OCI-LY1 (cell line): ENCODE measurements around the gene INPP5A.
"Not testable (repeated sequence)": the region's sequence is repeated elsewhere in the genome, so short reads cannot be mapped to it uniquely, and the experiment has no call there.

ENCODE experiments used
- H2AFZ ChIP-seq: fragments of 200-600 bp; sonication (generic), shearing (Covaris generic); 2 replicates; pipeline ENCODE4 v1.6.0; 2014; ENCODE audit warnings: antibody characterized with exemption, mild to moderate bottlenecking, low read length
- H3F3A ChIP-seq: fragments of 200-600 bp; sonication (generic), shearing (Covaris generic); 2 replicates; pipeline ENCODE4 v1.6.0; 2014; ENCODE audit warnings: mild to moderate bottlenecking, antibody characterized with exemption, low read length, moderate library complexity; ENCODE audit not compliant: insufficient read depth
- H3K27ac ChIP-seq: fragments of 200-600 bp; sonication (generic); 2 replicates; pipeline ENCODE4 v1.5.1; 2014; ENCODE audit warnings: low read length, mixed run types, mild to moderate bottlenecking, low read depth; ENCODE audit not compliant: poor library complexity, severe bottlenecking
- H3K27me3 ChIP-seq: fragments of 200-600 bp; sonication (generic); 2 replicates; pipeline ENCODE4 v1.6.0; 2014; ENCODE audit warnings: antibody characterized with exemption, mild to moderate bottlenecking, low read length, moderate library complexity; ENCODE audit not compliant: insufficient read depth
- H3K36me3 ChIP-seq: fragments of 200-600 bp; sonication (generic); 2 replicates; pipeline ENCODE4 v1.6.1; 2014; ENCODE audit warnings: mild to moderate bottlenecking, antibody characterized with exemption, low read length, moderate library complexity, mixed read lengths; ENCODE audit not compliant: insufficient read depth
- H3K4me1 ChIP-seq: fragments of 200-600 bp; sonication (generic); 2 replicates; pipeline ENCODE4 v1.5.1; 2014; ENCODE audit warnings: mild to moderate bottlenecking, low read length, moderate library complexity; ENCODE audit not compliant: insufficient read depth, severe bottlenecking
- H3K4me2 ChIP-seq: fragments of 200-600 bp; sonication (generic), shearing (Covaris generic); 2 replicates; pipeline ENCODE4 v1.6.1; 2014; ENCODE audit warnings: low read length
- H3K4me3 ChIP-seq: fragments of 200-600 bp; sonication (generic); 2 replicates; pipeline ENCODE4 v1.5.1; 2014; ENCODE audit warnings: low read length, low read depth, mild to moderate bottlenecking, mixed read lengths; ENCODE audit not compliant: poor library complexity, severe bottlenecking
- H3K79me2 ChIP-seq: fragments of 200-600 bp; shearing (Covaris generic); 2 replicates; pipeline ENCODE4 v1.6.1; 2016; ENCODE audit warnings: mixed run types, low read length, mixed read lengths; ENCODE audit not compliant: insufficient read depth
- H3K9ac ChIP-seq: fragments of 200-600 bp; sonication (generic), shearing (Covaris generic); 2 replicates; pipeline ENCODE4 v1.6.1; 2014; ENCODE audit warnings: mild to moderate bottlenecking, low read length, mixed read lengths
- H3K9me2 ChIP-seq: fragments of 200-600 bp; sonication (generic), shearing (Covaris generic); 2 replicates; pipeline ENCODE4 v1.6.1; 2014; ENCODE audit warnings: low read depth, mild to moderate bottlenecking, low read length, mixed read lengths
- H3K9me3 ChIP-seq: fragments of 200-600 bp; shearing (Covaris generic); 2 replicates; pipeline ENCODE4 v1.6.1; 2014; ENCODE audit warnings: low read length, mixed read lengths
- H4K20me1 ChIP-seq: fragments of 200-600 bp; sonication (generic), shearing (Covaris generic); 2 replicates; pipeline ENCODE4 v1.6.0; 2016; ENCODE audit warnings: mild to moderate bottlenecking, low read length; ENCODE audit not compliant: insufficient read depth
- EZH2 ChIP-seq: fragments of 200-600 bp; sonication (generic), shearing (Covaris generic); IDR thresholded peaks from 2 replicates; pipeline ENCODE4 v1.8.0; 2017; ENCODE audit warnings: borderline replicate concordance, mixed run types, mild to moderate bottlenecking, antibody characterized with exemption, low read length, moderate library complexity, mixed read lengths
- TF ChIP-seq, protein P1 (sequence below): fragments of 200-600 bp; sonication (generic), shearing (Covaris generic); IDR thresholded peaks from 2 replicates; pipeline ENCODE4 v1.5.1; 2017; ENCODE audit warnings: mild to moderate bottlenecking, antibody characterized with exemption, low read length, moderate library complexity, mixed read lengths

Gene INPP5A

DNA sequence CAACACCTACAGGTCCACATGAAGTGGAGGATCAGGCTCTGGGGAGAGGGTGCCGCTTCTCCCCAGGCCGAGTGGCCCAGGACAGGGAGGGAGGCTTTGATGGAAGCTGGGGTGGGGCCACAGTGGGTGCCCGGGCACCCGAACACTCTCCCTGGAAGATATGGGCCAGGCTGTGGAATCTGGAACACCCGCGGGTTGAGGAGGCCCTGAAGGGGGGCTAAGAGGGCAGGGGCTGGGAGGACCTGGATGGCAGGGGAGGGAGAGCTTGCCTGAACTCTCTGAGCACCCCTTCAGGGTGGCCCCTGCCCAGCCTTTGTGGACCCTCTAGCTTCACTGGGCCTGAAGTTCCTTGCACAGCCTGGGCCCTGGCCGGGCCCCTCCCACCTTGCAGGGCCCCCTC is 252.9 kb downstream of the INPP5A start:
- H3K4me1 ChIP-seq, result no peaks in the 10 kb centered on the region
- no peaks in the 10 kb centered on the region for H3K27me3 ChIP-seq
- no peak for TF ChIP-seq EZH2
- TF ChIP-seq, protein P1, sequence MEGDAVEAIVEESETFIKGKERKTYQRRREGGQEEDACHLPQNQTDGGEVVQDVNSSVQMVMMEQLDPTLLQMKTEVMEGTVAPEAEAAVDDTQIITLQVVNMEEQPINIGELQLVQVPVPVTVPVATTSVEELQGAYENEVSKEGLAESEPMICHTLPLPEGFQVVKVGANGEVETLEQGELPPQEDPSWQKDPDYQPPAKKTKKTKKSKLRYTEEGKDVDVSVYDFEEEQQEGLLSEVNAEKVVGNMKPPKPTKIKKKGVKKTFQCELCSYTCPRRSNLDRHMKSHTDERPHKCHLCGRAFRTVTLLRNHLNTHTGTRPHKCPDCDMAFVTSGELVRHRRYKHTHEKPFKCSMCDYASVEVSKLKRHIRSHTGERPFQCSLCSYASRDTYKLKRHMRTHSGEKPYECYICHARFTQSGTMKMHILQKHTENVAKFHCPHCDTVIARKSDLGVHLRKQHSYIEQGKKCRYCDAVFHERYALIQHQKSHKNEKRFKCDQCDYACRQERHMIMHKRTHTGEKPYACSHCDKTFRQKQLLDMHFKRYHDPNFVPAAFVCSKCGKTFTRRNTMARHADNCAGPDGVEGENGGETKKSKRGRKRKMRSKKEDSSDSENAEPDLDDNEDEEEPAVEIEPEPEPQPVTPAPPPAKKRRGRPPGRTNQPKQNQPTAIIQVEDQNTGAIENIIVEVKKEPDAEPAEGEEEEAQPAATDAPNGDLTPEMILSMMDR, result no peak
- no peak overlapping the region for H3K27ac ChIP-seq
- no peaks in the 10 kb centered on the region for H3K79me2 ChIP-seq
- no peak overlapping the region for H3K4me2 ChIP-seq
- H4K20me1 ChIP-seq, result no peaks in the 10 kb centered on the region
- no peaks in the 10 kb centered on the region for H3K9me3 ChIP-seq
- H3K9me2 ChIP-seq, result no peaks in the 10 kb centered on the region
- H2AFZ ChIP-seq, result no peak overlapping the region
- H3F3A ChIP-seq, result no peaks in the 10 kb centered on the region
- H3K4me3 ChIP-seq, result no peak overlapping the region
- H3K36me3 ChIP-seq, result no peaks in the 10 kb centered on the region
- no peak overlapping the region for H3K9ac ChIP-seq

DNA sequence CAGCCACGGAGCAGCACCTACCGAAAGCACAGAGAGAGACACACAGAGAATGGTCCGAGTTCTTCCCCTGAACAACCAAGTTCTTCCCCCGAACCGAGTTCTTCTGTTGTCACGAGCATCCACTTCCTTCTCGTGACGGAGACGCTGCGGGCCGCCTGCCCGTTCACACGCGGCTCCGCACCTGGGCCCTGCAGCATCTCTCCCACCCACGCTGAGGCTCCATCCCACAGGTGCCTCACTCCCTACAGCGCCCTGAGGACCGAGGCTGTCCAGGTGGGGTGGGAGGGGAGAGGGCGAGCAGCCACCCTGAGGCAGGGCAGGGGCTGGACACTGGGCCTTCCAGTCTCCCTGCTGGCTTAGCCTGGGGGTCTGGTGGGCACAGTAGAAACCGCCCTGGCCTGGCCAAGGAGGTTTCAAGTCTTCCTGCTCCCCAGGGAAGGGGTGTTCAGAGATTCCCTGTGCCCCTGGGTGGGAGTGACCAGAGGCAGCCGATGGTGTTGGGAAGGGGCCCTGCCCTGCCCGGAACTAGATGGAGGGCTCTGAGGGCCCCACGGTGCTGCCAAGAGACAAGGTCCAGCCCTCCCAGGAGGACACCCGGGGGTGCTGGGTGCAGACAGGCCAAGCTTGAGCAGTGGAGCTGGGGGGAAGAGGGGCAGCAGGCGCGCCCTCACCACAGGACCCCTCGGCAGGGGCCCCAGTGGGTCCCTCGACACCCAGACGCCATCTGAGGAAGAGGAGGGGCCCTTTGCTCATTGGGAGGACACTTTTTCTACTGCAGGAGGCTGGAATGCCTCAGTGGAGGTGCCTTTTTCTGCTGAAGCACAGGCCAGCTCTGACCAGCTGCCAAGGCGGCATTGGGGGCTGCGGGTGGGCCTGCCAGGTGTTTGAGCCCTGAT is 253.6 kb downstream of the INPP5A start:
- Histone ChIP-seq H3K9me3 (no peaks in the 10 kb centered on the region), H3K9ac (no peak overlapping the region), H3K4me2 (no peak overlapping the region), H3K27me3 (no peaks in the 10 kb centered on the region), H3K4me3 (no peak overlapping the region), H3K36me3 (no peaks in the 10 kb centered on the region), H2AFZ (no peak overlapping the region), H3K79me2 (no peaks in the 10 kb centered on the region), H3K9me2 (no peaks in the 10 kb centered on the region), H3K27ac (no peak overlapping the region), H3K4me1 (no peaks in the 10 kb centered on the region), H3F3A (no peaks in the 10 kb centered on the region), H4K20me1 (no peaks in the 10 kb centered on the region)
- TF ChIP-seq, protein P1, result no peak
- no peak for TF ChIP-seq EZH2

DNA sequence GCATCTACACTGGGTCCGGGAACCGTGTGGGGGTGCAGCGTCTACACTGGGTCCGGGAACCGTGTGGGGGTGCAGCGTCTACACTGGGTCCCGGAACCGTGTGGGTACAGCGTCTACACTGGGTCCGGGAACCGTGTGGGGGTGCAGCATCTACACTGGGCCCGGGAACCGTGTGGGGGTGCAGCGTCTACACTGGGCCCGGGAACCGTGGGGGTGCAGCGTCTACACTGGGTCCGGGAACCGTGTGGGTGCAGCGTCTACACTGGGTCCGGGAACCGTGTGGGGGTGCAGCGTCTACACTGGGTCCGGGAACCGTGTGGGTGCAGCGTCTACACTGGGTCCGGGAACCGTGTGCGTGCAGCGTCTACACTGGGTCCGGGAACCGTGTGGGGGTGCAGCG is 254.5 kb downstream of the INPP5A start:
- not testable (repeated sequence) for H3K9ac ChIP-seq, H2AFZ ChIP-seq, H3K9me3 ChIP-seq, H3K79me2 ChIP-seq, H3K27me3 ChIP-seq, H3K36me3 ChIP-seq, H3K4me2 ChIP-seq, H3K27ac ChIP-seq, H3K4me3 ChIP-seq, H3K9me2 ChIP-seq, H4K20me1 ChIP-seq, H3K4me1 ChIP-seq, H3F3A ChIP-seq

DNA sequence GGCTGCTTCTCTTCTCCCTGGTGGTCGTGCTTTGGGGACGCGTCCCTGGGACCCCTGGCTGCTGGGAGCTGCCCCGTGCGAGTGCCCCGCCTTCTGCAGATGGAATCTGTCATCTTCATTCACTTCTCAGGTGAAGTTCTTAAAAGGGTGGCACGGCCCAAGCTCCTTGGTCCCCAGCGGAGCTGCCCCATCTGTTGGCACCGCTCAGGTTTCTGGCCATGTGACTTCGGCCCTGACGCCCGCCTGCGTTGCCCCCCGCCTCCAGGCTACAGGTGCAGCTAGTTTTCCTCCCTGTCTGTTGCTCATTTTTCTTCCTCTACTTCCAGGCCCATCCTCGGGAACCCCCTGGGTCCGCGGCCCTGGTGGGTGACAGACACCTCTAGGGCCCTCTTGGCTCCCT is 255.2 kb downstream of the INPP5A start:
- Histone ChIP-seq H2AFZ (no peak overlapping the region), H4K20me1 (no peaks in the 10 kb centered on the region), H3K9me2 (no peaks in the 10 kb centered on the region), H3F3A (no peaks in the 10 kb centered on the region), H3K4me3 (no peak overlapping the region), H3K27ac (no peak overlapping the region), H3K9ac (no peak overlapping the region), H3K36me3 (no peaks in the 10 kb centered on the region), H3K4me1 (no peaks in the 10 kb centered on the region), H3K9me3 (no peaks in the 10 kb centered on the region), H3K79me2 (no peaks in the 10 kb centered on the region), H3K4me2 (no peak overlapping the region), H3K27me3 (no peaks in the 10 kb centered on the region)
- no peak for TF ChIP-seq EZH2
- TF ChIP-seq, protein P1, result no peak
